Ovary (tissue), 9 donors: ENCODE data around the gene CAMSAP1. TPM values are rescaled to one million over a fixed set of nuclear protein-coding genes. Genes with fewer than 3 reads are reported as not detected.

Source experiments
- DNase-seq, 5 donors: peaks; one replicate each; pipeline ENCODE4 v3.0.0-alpha.2; 2019 to 2020
- H3K27ac ChIP-seq, 2 donors: fragments of 200-600 bp; one replicate each; pipeline versions ENCODE4 v1.5.1 to v1.8.0; 2019 to 2022
- H3K27me3 ChIP-seq: fragments of 200-600 bp; one replicate; pipeline ENCODE4 v1.8.0; 2022
- H3K36me3 ChIP-seq: fragments of 200-600 bp; sonication (generic); one replicate; pipeline ENCODE4 v1.5.1; 2019
- H3K4me1 ChIP-seq: one replicate; pipeline ENCODE4 v1.8.1; 2013; ENCODE audit warnings: mild to moderate bottlenecking, moderate library complexity; ENCODE audit not compliant: insufficient read depth
- H3K4me3 ChIP-seq: fragments of 200-600 bp; sonication (generic); one replicate; pipeline ENCODE4 v1.5.1; 2017
- H3K9me3 ChIP-seq, 2 donors: fragments of 200-600 bp in 1 of 2; sonication (generic) in 1 of 2; one replicate each; pipeline versions ENCODE4 v1.5.1 to v1.8.1; 2013 to 2019; ENCODE audit warnings: mild to moderate bottlenecking in 1 of 2, moderate library complexity in 1 of 2
- CTCF ChIP-seq, 3 donors: fragments of 450-650 bp in 2 of 3; fragments of 200-600 bp in 1 of 3; IDR thresholded peaks; one replicate each; pipeline versions ENCODE4 v1.5.1 to v1.8.0; 2016 to 2022; ENCODE audit warnings: antibody characterized with exemption in 3 of 3, mild to moderate bottlenecking in 1 of 3
- EP300 ChIP-seq: sonication (generic); formaldehyde crosslinking; IDR thresholded peaks from one replicate; pipeline ENCODE4 v1.6.1; 2017; ENCODE audit warnings: antibody characterized with exemption
- POLR2A ChIP-seq: fragments of 450-650 bp; IDR thresholded peaks from one replicate; pipeline ENCODE4 v1.6.1; 2017; ENCODE audit warnings: antibody characterized with exemption, mild to moderate bottlenecking, moderate library complexity
- WGBS, 3 donors: extraction: QIAGEN DNeasy Blood & Tissue Kit in 1 of 3; methylation state at CpG; one replicate each; pipeline versions ENCODE4 v1.1.5 to v1.1.7; 2013 to 2017; 5-methylcytosine and 5-hydroxymethylcytosine counted together
- intact Hi-C, 4 donors: fragments of 100-400 bp; cut with DNase I; formaldehyde crosslinking; loops; one replicate each; pipeline versions ENCODE4 v1.11.0 to v1.15.1; 2022 to 2023
- polyA plus RNA-seq, 2 donors: library from polyadenylated mRNA; stranded (reverse); fragments of 200-250 nt in 1 of 2; fragments of 350-450 nt in 1 of 2; fragmentation: Illumina TruSeq in 1 of 2; extraction: RNeasy Lipid Tissue Mini Kit (QIAGEN cat#74804) in 1 of 2; gene quantifications; one replicate each; pipeline ENCODE4 v1.2.3, GENCODE V29; 2013 to 2014
- total RNA-seq, 7 donors: library from RNA; depleted of rRNA in 2 of 7; stranded (reverse); fragments of >200 nt in 2 of 7; fragmentation: NEBNext Ultra II Directional in 3 of 7; extraction: Animal tissue kit (Norgen Biotek cat#: 25700) in 3 of 7; gene quantifications; one replicate each; pipeline versions ENCODE4 v1.1.0 to v1.2.4, GENCODE V29; 2016 to 2023
- donor health status: DM: no; HTN: no; CAD: no; lungs with moderate emphysema.
- donor health status: DM: no; HTN: no; CAD: no.
- donor health status: Bipolar disorder and iron deficiency.
- donor health status: DM: yes; HTN: yes; CAD: no.
- donor health status: DM: no; HTN: no; CAD: no.
- donor health status: DM: yes; HTN: yes; CAD: no.

CAMSAP1 gene
- total and polyA plus RNA-seq, 9 donors = 9.4 to 62.6 (median 38.0) TPM

GRCh38 chr9:135879619-135880018 is 27.7 kb downstream of the CAMSAP1 start:
- intact Hi-C loops = no loop called here
- no peak overlapping the region for H3K4me3 ChIP-seq
- no peaks in the 10 kb centered on the region for H3K9me3 ChIP-seq
- WGBS, 3 donors = 57 to 68% (median 67%) methylated on average over 8 of the region's 8 CpGs
- H3K4me1 ChIP-seq = peaks cover 5% of the 10 kb centered on the region
- no peaks in the 10 kb centered on the region for H3K36me3 ChIP-seq
- no peak for TF ChIP-seq CTCF (IDR thresholded peaks at IDR 0.05)
- H3K27me3 ChIP-seq = no peaks in the 10 kb centered on the region
- no peak for DNase-seq
- H3K27ac ChIP-seq = no peak overlapping the region

- Histone ChIP-seq H3K27me3 (no peaks in the 10 kb centered on the region), H3K36me3 (no peaks in the 10 kb centered on the region), H3K4me1 (peaks cover 1% of the 10 kb centered on the region), H3K27ac (no peak overlapping the region), H3K4me3 (no peak overlapping the region), H3K9me3 (no peaks in the 10 kb centered on the region)
- intact Hi-C loops = no loop called here
- no peak for TF ChIP-seq EP300
- TF ChIP-seq CTCF (IDR thresholded peaks at IDR 0.05) = no peak
- TF ChIP-seq POLR2A = no peak
- 21 to 50% (median 26%) methylated on average over 2 of the region's 2 CpGs for WGBS, 3 donors
- no peak for DNase-seq
Measured at GRCh38 chr9:135879237-135879601, 28.1 kb downstream of the CAMSAP1 start.

- H3K9me3 ChIP-seq = no peaks in the 10 kb centered on the region
- H3K36me3 ChIP-seq = no peaks in the 10 kb centered on the region
- DNase-seq = no peak
- no peaks in the 10 kb centered on the region for H3K4me1 ChIP-seq
- H3K4me3 ChIP-seq = no peak overlapping the region
- 85 to 89% (median 87%) methylated on average over 18 of the region's 18 CpGs for WGBS, 3 donors
- no peak overlapping the region for H3K27ac ChIP-seq
- TF ChIP-seq CTCF (IDR thresholded peaks at IDR 0.05) (no peak), EP300 (no peak), POLR2A (no peak)
- no peaks in the 10 kb centered on the region for H3K27me3 ChIP-seq
- intact Hi-C loops = no loop called here
Measured at GRCh38 chr9:135878528-135879236, 28.7 kb downstream of the CAMSAP1 start.

- H3K27me3 ChIP-seq = no peaks in the 10 kb centered on the region
- no peaks in the 10 kb centered on the region for H3K4me1 ChIP-seq
- intact Hi-C loops = no loop called here
- 84 to 86% (median 84%) methylated on average over 11 of the region's 11 CpGs for WGBS, 3 donors
- no peak overlapping the region for H3K4me3 ChIP-seq
- H3K27ac ChIP-seq = no peak overlapping the region
- no peaks in the 10 kb centered on the region for H3K36me3 ChIP-seq
- TF ChIP-seq POLR2A (no peak), CTCF (IDR thresholded peaks at IDR 0.05) (no peak), EP300 (no peak)
- no peaks in the 10 kb centered on the region for H3K9me3 ChIP-seq
- no peak for DNase-seq
Measured at GRCh38 chr9:135877791-135878527, 29.4 kb downstream of the CAMSAP1 start.
